Ammon's horn (tissue), 1 donor: ENCODE data around the gene ELAPOR2.
"Not testable (repeated sequence)": the region's sequence is repeated elsewhere in the genome, so short reads cannot be mapped to it uniquely, and the experiment has no call there.

Experiments
- DNase-seq: peaks from one replicate; pipeline ENCODE4 v3.0.0-alpha.2; 2016; ENCODE audit warnings: low spot score

ELAPOR2 gene

DNA sequence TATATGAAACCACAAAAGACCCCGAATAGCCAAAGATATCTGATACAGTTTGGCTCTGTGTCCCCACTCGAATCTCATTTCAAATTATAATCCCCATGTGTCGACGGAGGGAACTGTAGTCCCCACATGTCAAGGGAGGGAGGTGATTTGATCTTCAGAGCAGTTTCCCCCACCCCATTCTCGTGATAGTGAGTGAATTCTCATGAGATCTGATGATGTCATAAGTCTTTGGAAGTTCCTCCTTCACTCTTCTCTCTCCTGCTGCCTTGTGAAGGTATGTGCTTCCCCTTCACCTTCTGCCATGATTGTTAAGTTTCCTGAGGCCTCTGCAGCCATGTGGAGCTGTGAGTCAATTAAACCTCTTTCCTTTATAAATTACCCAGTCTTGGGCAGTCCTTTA, 13.0 kb downstream of the ELAPOR2 start:
- DNase-seq = no peak

DNA sequence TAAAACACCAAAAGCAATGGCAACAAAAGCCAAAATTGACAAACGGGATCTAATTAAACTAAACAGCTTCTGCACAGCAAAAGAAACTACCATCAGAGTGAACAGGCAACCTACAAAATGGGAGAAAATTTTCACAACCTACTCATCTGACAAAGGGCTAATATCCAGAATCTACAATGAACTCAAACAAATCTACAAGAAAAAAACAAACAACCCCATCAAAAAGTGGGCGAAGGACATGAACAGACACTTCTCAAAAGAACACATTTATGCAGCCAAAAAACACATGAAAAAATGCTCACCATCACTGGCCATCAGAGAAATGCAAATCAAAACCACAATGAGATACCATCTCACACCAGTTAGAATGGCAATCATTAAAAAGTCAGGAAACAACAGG, 14.7 kb downstream of the ELAPOR2 start:
- DNase-seq = not testable (repeated sequence)

DNA sequence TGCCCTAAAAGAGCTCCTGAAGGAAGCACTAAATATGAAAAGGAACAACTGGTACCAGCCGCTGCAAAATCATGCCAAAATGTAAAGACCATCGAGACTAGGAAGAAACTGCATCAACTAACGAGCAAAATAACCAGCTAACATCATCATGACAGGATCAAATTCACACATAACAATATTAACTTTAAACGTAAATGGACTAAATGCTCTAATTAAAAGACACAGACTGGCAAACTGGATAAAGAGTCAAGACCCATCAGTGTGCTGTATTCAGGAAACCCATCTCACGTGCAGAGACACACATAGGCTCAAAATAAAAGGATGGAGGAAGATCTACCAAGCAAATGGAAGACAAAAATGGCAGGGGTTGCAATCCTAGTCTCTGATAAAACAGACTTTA, 17.9 kb downstream of the ELAPOR2 start:
- not testable (repeated sequence) for DNase-seq

DNA sequence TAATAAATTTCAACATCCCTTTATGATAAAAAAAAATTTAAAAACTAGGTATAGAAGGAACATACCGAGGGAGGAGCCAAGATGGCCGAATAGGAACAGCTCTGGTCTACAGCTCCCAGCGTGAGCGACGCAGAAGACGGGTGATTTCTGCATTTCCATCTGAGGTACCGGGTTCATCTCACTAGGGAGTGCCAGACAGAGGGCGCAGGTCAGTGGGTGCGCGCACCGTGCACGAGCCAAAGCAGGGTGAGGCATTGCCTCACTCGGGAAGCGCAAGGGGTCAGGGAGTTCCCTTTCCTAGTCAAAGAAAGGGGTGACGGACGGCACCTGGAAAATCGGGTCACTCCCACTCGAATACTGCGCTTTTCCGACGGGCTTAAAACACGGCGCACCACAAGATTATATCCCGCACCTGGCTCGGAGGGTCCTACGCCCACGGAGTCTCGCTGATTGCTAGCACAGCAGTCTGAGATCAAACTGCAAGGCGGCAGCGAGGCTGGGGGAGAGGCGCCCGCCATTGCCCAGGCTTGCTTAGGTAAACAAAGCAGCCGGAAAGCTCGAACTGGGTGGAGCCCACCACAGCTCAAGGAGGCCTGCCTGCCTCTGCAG, 19.7 kb downstream of the ELAPOR2 start:
- not testable (repeated sequence) for DNase-seq

DNA sequence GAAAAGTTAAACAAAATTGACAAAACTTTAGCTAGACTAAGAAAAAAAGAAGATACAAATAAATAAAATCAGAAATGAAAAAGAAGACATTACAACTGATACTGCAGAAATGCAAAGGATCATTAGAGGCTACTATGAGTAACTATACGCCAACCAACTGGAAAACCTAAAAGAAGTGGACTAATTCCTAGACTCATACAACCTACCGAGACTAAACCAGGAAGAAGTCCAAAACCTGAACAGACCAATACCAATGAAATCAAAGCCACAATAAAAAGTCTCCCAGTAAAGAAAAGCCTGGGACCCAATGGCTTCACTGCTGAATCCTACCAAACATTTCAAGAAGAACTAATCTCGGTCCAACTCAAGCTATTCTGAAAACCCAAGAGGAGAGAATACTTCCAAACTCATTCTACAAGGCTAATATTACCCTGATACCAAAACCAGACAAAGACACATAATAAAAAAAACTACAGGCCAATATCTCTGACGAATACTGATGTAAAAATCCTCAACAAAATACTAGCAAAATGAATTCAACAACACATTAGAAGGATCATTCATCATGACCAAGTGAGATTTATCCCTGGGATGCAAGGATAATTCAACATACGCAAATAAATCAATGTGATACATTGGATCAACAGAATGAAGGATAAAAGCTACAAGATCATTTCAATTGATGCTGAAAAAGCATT, 20.3 kb downstream of the ELAPOR2 start:
- DNase-seq = no peak

DNA sequence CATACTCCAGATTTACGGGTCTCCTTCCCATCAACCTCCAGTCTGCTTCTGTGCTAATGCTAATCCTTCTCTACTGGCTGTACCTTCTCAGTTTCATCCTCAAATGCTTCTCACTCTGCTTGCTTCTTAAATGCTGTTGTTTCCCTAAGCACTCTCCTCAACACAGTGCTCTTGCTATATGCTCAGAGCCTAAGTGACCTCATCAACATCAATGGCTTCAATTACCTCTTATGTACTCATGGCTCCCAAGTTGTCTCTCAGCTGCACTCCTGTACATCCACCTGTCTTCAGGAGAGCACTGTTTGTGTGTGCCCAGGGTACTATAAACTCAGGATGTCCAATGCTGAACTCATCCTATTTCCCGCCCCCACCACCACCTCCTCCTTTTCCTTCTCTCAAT, 22.5 kb downstream of the ELAPOR2 start:
- no peak for DNase-seq

DNA sequence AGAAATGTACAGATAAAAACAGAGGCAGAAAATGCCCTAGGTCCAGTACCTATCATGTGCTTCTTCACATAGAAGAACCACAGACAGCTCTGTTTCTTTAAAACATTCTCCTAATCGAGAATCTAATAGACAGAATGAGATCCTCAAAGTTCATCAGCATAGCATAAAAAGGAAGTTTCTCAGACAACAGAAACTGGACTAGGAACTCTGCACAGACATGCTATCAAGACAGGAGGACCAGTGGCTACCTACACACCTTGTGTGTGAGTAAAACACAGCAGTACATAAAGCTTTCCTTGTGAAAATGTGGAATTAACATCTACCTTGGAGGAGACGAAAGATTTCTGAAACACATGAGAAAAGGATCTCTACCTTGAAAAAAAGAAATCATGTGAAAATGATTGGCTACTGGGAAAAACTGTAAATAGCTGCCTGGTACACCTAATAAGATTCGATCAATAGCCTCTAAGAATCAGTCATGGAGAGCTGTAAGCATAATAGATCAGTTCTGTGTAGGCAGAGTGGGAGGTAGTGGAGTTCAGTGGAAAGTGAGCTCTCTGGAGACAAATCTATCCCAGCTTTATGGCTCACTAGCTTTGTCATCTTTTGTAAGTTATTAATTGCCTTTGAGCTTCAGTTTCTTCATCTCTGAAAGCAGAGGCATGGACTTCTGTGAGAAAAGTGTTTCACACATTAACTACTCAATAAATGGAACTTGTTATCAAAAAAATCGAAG, 26.7 kb downstream of the ELAPOR2 start:
- DNase-seq = no peak

DNA sequence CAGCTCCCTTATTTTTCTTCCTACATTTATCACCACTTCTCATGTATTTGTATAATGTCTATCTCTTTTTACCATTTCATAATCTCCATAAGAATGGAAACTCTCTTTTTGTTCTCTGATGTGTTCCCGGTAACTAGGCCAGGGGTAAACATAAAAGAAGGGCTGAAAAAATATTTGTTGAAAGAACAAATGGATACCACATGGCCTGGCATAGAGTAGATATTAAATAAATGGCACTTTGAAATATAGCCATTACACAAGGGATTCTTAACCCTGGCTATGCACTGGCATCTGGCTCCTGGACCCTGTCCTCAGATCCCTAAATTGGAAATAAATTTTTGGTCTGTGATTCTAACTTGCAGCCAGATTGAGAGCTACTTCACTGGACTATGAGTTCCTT, 30.4 kb downstream of the ELAPOR2 start:
- no peak for DNase-seq

DNA sequence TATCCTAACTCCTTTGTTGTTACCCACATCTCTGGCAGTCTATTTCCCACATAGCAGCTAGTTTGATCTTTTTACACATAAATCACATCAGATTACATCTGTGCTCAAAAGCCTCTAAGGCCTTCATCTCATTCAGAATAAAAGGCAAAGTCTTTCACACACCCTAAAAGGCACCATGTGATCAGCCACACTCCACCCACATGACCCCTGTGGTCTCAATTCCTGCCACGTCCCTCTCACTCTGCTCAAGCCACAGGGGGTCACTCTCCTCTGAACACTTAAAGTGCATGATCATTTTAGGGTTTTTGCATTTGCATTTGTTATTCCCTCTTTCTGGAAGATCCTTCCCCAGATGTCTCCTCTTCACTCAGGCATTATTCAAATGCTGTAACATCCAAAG, 30.8 kb downstream of the ELAPOR2 start:
- DNase-seq = no peak

DNA sequence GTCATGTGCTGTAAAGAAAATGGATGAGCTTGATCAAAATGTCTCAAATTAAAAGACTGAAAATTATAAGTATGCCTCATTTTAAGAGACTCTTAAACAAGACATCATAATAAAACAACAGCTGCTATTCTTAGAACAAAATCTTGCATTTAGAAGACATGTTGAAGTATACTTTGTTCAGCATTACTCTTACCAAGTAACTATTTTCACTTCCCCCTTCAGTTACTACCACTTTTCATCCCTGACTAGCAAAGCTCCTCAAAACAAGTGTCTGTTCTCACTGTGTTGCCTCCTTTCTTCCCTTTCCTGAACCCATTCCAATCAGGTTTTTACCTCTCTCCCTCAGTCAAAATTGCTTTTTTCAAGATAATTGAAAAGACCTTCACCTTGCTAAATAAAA, 31.6 kb downstream of the ELAPOR2 start:
- DNase-seq = no peak

DNA sequence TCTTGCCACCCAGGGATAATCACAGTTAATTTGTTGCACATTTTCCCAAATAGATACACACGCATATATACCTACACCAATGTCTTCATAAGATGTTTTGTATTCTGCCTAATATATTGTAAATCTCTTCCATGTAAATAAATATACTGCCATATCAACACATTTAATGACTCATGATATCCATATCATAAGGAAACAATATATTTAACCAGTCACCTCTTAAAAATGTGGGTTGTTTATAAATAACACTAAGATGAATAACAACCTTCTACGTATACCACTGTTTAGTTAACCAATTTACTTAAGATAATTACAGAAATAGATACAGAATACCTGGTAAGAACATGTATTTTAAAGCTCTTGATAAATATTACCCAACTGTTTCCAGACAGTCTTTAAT, 38.2 kb downstream of the ELAPOR2 start:
- no peak for DNase-seq

DNA sequence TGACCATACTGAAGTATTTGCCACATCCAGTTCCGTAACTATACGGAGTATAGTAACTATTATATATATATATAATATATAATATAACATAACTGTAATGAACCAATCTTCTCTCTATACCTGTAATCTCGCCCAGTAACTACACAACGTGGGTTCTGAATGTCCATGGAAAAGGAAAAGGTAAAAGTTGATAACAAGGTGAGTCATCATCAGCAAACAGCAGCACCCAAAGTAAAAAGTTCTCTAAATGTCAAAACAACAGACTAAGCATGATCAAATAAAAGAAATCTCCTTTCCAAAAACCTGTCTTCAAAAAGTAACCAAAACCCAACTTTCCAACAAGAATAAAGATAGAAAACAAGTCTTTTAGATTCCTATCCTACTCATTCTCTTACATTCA, 42.8 kb downstream of the ELAPOR2 start:
- no peak for DNase-seq

DNA sequence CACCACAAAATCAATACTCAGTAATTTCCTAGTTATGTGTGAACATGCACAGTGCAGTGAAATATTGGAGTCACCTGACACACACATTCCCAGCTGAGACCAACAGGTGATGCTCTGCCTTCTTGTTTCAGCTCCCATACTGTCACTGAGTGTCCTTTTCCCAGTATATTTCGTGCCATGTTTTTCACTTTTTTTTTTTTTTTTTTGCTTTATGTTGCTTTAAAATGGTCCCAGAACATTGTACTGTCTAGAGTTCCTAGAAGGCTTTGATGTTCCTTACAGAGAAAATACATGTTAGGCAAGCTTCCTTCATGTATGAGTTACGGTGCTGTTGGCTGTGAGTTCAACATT, 45.6 kb downstream of the ELAPOR2 start:
- DNase-seq = no peak

DNA sequence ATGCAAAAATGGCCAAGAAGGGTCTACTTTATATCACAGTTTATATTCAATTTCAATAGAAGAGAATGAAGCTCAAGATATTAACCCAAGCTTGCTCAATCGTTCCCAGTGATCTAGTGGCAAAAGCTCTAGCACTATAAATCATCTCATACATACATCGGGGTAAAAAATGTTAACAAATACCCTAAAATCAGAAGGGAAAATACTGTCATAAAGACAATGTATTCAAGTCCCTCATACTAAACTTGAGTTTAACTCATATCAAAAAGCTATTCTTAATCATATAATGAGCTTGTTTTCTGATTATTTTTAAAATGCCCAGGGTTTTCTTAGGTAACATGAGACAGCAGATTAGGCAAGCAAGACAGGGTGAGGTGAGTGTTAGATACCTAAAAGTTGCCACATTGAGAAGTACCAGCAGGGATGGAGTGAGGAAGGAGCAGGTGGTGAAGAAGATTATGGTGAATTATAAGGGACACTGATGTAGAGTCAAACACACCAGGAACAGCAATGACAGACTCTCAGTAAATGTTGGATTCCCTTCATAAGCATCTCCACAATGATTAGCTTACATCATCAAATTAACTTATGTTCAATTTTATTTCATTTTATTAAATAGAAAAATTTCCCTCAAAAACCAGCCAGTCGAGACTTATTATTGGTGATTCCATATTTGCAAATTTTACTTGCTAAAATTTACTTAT, 46.2 kb downstream of the ELAPOR2 start:
- DNase-seq = no peak
